Activated naive CD4-positive, alpha-beta T cell treated with anti-CD3 and anti-CD28 coated beads, Interleukin-2, amount 50 U/mL, for 24 hours (primary cell): ENCODE measurements around the gene ELFN2.

Experiments
- H3K27ac Mint-ChIP-seq: one replicate; pipeline ENCODE4 v1.8.0; 2021; ENCODE audit warnings: mild to moderate bottlenecking, mixed read lengths
- H3K27me3 Mint-ChIP-seq: one replicate; pipeline ENCODE4 v1.8.0; 2021; ENCODE audit warnings: mixed read lengths
- H3K36me3 Mint-ChIP-seq: one replicate; pipeline ENCODE4 v1.8.0; 2021; ENCODE audit warnings: mixed read lengths
- H3K4me1 Mint-ChIP-seq: one replicate; pipeline ENCODE4 v1.8.0; 2021; ENCODE audit warnings: mixed read lengths
- H3K4me3 Mint-ChIP-seq: one replicate; pipeline ENCODE4 v1.8.0; 2021; ENCODE audit warnings: mild to moderate bottlenecking, mixed read lengths
- H3K9me3 Mint-ChIP-seq: one replicate; pipeline ENCODE4 v1.8.0; 2021; ENCODE audit warnings: mixed read lengths

Gene ELFN2

DNA sequence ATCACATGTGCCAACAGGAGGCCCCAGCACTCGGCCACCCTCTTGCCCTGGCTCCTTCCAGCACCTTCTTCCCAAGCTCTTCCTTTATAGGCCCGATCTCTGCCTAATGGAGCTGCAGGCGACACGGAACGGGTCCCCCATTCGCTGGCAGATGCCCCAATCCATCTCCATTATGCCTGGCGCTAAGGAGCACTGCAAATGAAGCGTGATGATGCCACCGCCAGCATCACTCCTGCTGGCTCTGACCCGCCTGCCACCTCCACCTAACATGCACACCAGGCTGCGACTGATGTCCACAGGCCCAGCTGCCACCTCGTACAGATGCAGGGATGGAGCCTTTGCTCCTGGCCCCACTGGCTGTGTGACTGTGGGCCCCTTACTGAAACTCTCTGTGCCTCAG lies 33.5 kb downstream of the ELFN2 start:
- H3K27ac Mint-ChIP-seq, result no peak overlapping the region
- no peak overlapping the region for H3K4me3 Mint-ChIP-seq
- H3K9me3 Mint-ChIP-seq, result no peaks in the 10 kb centered on the region
- no peaks in the 10 kb centered on the region for H3K4me1 Mint-ChIP-seq
- H3K27me3 Mint-ChIP-seq, result peaks cover 3% of the 10 kb centered on the region
- H3K36me3 Mint-ChIP-seq, result no peaks in the 10 kb centered on the region

GRCh38 chr22:37392721-37393328 lies 34.5 kb downstream of the ELFN2 start:
- Mint-ChIP-seq H3K4me1 (no peaks in the 10 kb centered on the region), H3K27me3 (peaks cover 3% of the 10 kb centered on the region), H3K4me3 (no peak overlapping the region), H3K9me3 (no peaks in the 10 kb centered on the region), H3K36me3 (no peaks in the 10 kb centered on the region), H3K27ac (no peak overlapping the region)

DNA sequence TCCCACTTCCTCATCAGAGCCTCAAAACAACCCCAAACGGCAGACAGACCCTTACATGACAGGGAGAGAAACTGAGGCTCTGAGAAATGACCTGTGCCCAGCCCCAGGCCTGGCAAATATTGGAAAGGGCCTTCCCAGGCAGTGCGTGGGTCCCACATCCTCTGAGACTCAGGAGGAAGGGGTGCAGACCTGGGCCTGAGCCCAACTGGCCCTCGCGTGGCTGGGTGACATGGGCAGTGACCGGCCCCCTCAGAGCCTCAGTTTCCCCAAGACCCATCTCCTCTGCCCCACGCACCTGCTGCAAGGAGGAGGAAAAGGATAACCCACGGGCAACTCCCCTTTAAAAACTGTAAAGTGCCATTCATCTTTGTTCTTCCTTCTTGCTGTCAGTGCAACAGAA lies 35.6 kb downstream of the ELFN2 start:
- H3K9me3 Mint-ChIP-seq, result no peaks in the 10 kb centered on the region

DNA sequence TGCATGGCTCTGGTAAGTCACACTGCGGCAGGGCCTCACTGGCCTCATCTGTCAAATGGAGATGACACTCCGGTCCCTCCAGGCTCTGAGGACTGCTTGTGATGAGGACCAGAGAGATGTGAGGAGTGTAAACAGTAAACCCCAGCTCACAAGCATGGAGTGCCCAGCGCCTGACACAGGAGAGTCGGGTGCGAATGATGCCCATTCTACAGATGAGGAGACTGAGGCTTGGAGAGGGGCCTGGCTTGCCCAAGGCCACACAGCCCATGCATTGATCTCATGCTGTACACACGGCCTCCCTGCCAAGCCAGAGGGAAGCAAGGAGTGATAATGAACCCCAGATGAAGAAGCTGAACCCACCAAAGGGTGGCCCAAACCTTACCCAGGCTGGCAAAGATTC lies 37.2 kb downstream of the ELFN2 start:
- Mint-ChIP-seq H3K4me1 (no peaks in the 10 kb centered on the region), H3K27me3 (no peaks in the 10 kb centered on the region), H3K4me3 (no peak overlapping the region), H3K9me3 (no peaks in the 10 kb centered on the region), H3K27ac (no peak overlapping the region), H3K36me3 (no peaks in the 10 kb centered on the region)

More for the DNA sequence above, 35.6 kb downstream of the ELFN2 start:
- Mint-ChIP-seq H3K27me3 (peaks cover 1% of the 10 kb centered on the region), H3K27ac (no peak overlapping the region), H3K36me3 (no peaks in the 10 kb centered on the region), H3K4me1 (no peaks in the 10 kb centered on the region), H3K4me3 (no peak overlapping the region)

GRCh38 chr22:37388538-37388937 lies 38.7 kb downstream of the ELFN2 start:
- Mint-ChIP-seq H3K4me3 (no peak overlapping the region), H3K4me1 (no peaks in the 10 kb centered on the region), H3K36me3 (no peaks in the 10 kb centered on the region), H3K27me3 (no peaks in the 10 kb centered on the region), H3K27ac (no peak overlapping the region), H3K9me3 (no peaks in the 10 kb centered on the region)

DNA sequence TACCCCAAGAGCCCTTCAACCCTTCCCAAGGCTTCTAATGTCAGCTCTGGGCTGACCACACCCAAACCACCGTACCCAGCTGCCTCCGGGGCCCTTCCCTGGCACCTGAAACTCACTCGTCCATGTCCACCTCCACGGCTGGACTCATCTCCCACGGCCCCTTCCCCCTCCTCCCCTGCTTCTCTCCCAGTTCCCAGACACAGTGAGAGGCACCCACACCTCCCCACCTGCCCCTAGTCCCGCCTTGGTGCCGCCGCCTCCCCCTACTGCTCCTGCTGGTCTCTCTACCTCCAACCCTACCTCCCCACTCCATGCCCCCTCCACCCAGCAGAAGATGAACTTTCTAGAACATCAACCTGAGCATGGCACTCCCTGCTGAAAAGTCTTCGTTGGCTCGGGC lies 39.5 kb downstream of the ELFN2 start:
- H3K27ac Mint-ChIP-seq, result no peak overlapping the region
- H3K36me3 Mint-ChIP-seq, result no peaks in the 10 kb centered on the region
- no peak overlapping the region for H3K4me3 Mint-ChIP-seq
- H3K4me1 Mint-ChIP-seq, result no peaks in the 10 kb centered on the region
- no peaks in the 10 kb centered on the region for H3K9me3 Mint-ChIP-seq
- H3K27me3 Mint-ChIP-seq, result no peaks in the 10 kb centered on the region

DNA sequence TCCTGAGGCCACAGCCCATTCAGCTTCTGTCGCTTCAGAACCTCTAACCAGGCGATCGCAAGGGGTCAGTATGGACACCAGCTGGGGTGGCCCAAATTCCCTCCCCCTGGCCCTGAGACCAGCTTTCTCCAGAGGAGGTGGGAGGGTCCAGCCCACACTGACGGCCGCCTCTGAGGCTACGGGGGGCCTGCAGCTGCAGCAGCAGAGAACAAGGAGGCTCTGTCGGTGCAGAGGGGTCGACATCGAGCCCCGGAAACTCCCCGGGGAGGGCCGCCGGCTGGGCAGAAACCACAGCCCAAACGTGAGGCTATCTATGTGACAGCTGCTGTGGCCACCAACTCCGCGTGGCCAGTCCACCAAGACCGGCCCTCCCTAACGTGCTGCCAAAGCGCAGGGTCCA lies 40.8 kb downstream of the ELFN2 start:
- Mint-ChIP-seq H3K27me3 (no peaks in the 10 kb centered on the region), H3K4me1 (no peaks in the 10 kb centered on the region)

GRCh38 chr22:37384691-37385090 lies 42.6 kb downstream of the ELFN2 start:
- Mint-ChIP-seq H3K4me3 (no peak overlapping the region), H3K36me3 (no peaks in the 10 kb centered on the region), H3K9me3 (no peaks in the 10 kb centered on the region), H3K27ac (no peak overlapping the region), H3K27me3 (no peaks in the 10 kb centered on the region), H3K4me1 (no peaks in the 10 kb centered on the region)

More for the DNA sequence above, 40.8 kb downstream of the ELFN2 start:
- Mint-ChIP-seq H3K4me3 (no peak overlapping the region), H3K36me3 (no peaks in the 10 kb centered on the region), H3K27ac (no peak overlapping the region), H3K9me3 (no peaks in the 10 kb centered on the region)

DNA sequence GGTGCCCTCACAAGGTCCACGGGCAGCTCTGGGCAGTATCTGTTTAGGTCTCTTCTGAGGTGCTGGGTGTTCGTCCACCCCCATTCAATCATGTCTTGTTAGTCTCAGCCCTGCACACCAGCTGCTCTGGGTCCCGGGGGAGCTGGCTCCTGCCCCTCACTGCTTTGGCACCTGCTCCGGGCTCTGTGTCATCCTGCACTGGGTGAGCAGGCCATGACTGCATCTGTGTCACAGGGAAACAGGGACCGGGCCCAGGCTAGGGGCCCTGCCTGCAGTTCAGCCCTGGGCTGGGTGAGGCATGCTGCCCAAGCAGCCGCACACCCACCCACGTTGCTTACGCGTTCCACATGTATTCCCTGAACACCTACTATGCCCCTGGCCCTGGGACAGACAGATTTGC lies 43.9 kb downstream of the ELFN2 start:
- Mint-ChIP-seq H3K9me3 (no peaks in the 10 kb centered on the region), H3K27ac (no peak overlapping the region), H3K27me3 (no peaks in the 10 kb centered on the region), H3K4me3 (no peak overlapping the region), H3K4me1 (no peaks in the 10 kb centered on the region), H3K36me3 (no peaks in the 10 kb centered on the region)

GRCh38 chr22:37381489-37381888 lies 45.8 kb downstream of the ELFN2 start:
- H3K9me3 Mint-ChIP-seq, result no peaks in the 10 kb centered on the region
- H3K4me1 Mint-ChIP-seq, result no peaks in the 10 kb centered on the region
- H3K27me3 Mint-ChIP-seq, result no peaks in the 10 kb centered on the region
- no peaks in the 10 kb centered on the region for H3K36me3 Mint-ChIP-seq
- H3K27ac Mint-ChIP-seq, result no peak overlapping the region
- no peak overlapping the region for H3K4me3 Mint-ChIP-seq

DNA sequence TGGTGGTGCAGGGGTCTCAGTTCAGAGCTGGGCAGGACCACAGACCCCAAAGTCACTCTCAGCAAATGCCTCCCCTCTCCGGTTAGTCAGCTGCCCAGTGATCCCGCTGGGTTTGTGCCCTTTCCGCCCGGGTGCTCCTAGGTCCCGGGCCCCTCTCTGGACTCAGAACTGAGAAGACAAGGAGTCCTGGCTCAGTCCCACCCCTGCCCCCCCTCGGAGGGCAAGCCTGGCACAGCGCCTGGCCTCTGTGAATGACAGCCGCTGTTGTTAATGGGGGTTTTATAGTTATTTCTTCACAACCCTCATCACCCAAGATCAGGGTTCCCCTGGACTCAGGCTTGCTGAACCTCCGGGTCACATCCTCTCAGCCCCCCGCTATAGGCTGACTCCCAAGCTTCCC lies 47.6 kb downstream of the ELFN2 start:
- no peak overlapping the region for H3K4me3 Mint-ChIP-seq
- H3K4me1 Mint-ChIP-seq, result no peaks in the 10 kb centered on the region
- H3K36me3 Mint-ChIP-seq, result no peaks in the 10 kb centered on the region
- no peak overlapping the region for H3K27ac Mint-ChIP-seq
- no peaks in the 10 kb centered on the region for H3K9me3 Mint-ChIP-seq
- no peaks in the 10 kb centered on the region for H3K27me3 Mint-ChIP-seq

GRCh38 chr22:37379085-37379484 lies 48.2 kb downstream of the ELFN2 start:
- no peak overlapping the region for H3K4me3 Mint-ChIP-seq
- H3K9me3 Mint-ChIP-seq, result no peaks in the 10 kb centered on the region
- H3K36me3 Mint-ChIP-seq, result no peaks in the 10 kb centered on the region
- H3K4me1 Mint-ChIP-seq, result no peaks in the 10 kb centered on the region
- H3K27me3 Mint-ChIP-seq, result peaks cover under 1% of the 10 kb centered on the region
- H3K27ac Mint-ChIP-seq, result no peak overlapping the region

DNA sequence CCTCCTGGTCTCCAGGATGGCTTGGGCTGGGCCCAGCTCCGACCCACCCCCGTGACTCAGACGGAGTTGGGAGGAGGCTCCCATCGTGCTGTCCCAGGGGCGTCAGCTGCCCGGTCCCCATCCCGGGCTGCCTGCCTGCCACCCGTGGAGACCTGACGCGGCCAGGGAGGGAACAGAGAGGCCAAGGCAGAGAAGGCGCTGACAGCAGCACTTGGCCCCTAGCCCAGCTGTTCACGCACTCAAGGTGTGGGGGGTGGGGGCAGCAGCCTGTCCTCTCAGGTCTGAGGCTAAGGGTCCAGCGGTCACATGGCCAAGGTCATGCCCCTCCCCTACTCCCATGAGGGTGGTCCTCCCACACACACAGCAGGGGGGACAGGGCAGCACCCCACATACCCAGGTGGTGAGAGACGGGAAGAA lies 48.6 kb downstream of the ELFN2 start:
- H3K27ac Mint-ChIP-seq, result no peak overlapping the region
- no peaks in the 10 kb centered on the region for H3K4me1 Mint-ChIP-seq
- H3K36me3 Mint-ChIP-seq, result no peaks in the 10 kb centered on the region
- no peaks in the 10 kb centered on the region for H3K9me3 Mint-ChIP-seq
- H3K27me3 Mint-ChIP-seq, result peaks cover 1% of the 10 kb centered on the region
- H3K4me3 Mint-ChIP-seq, result no peak overlapping the region

DNA sequence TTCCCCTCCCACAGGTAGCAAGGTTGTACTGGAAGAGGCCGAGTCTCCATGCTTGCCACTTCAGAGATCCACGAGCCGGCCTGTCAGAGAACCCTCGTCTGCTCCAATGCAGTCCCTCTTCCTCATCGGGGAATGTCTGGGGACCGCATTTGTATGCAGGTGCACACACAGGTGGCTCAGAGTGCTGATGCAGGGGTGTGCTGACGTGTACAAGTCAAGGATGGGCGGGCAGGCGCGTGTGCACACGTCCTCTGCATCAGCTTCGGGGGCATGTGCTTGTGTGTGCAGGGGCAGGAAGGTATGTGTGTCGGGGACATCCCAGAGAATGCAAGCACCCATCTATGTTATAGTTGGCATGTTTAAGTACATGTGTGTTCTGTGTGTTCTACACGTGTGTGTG lies 49.4 kb downstream of the ELFN2 start:
- Mint-ChIP-seq H3K4me1 (no peaks in the 10 kb centered on the region), H3K36me3 (no peaks in the 10 kb centered on the region), H3K27ac (no peak overlapping the region), H3K4me3 (no peak overlapping the region), H3K27me3 (peaks cover 1% of the 10 kb centered on the region), H3K9me3 (no peaks in the 10 kb centered on the region)

- H3K4me1 Mint-ChIP-seq, result no peaks in the 10 kb centered on the region
- H3K4me3 Mint-ChIP-seq, result no peak overlapping the region
- H3K9me3 Mint-ChIP-seq, result no peaks in the 10 kb centered on the region
- H3K27me3 Mint-ChIP-seq, result peaks cover 1% of the 10 kb centered on the region
- no peak overlapping the region for H3K27ac Mint-ChIP-seq
- H3K36me3 Mint-ChIP-seq, result no peaks in the 10 kb centered on the region
These were observed 50.1 kb downstream of the ELFN2 start for GRCh38 chr22:37377138-37377537.

DNA sequence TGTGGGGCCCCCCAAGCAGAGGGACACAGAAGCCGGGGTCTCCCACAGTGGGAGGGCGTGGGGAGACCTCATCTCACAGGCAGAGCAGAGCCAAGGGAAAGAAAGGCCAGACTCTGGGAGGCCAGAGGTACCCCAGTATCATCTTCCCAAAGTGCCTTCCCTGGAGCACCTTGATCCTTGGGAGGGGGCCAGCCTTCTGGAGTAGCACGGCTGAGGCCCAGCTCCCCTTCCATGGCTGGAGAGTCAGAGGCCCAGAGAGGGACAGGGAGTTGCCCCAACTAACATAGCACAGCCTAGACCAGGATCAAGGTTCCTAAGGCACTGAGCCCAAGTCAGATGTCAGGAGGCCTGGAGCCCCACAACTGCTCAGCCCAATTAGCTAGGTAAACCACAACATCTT lies 50.6 kb downstream of the ELFN2 start:
- no peaks in the 10 kb centered on the region for H3K9me3 Mint-ChIP-seq
- peaks cover 1% of the 10 kb centered on the region for H3K27me3 Mint-ChIP-seq
- no peaks in the 10 kb centered on the region for H3K4me1 Mint-ChIP-seq
- H3K4me3 Mint-ChIP-seq, result no peak overlapping the region
- H3K27ac Mint-ChIP-seq, result no peak overlapping the region
- no peaks in the 10 kb centered on the region for H3K36me3 Mint-ChIP-seq

GRCh38 chr22:37375801-37376200 lies 51.5 kb downstream of the ELFN2 start:
- Mint-ChIP-seq H3K4me1 (no peaks in the 10 kb centered on the region), H3K27me3 (peaks cover 1% of the 10 kb centered on the region), H3K9me3 (no peaks in the 10 kb centered on the region), H3K4me3 (no peak overlapping the region), H3K36me3 (no peaks in the 10 kb centered on the region), H3K27ac (no peak overlapping the region)
